ENCODE measurements around the gene ZSCAN20.

DNA sequence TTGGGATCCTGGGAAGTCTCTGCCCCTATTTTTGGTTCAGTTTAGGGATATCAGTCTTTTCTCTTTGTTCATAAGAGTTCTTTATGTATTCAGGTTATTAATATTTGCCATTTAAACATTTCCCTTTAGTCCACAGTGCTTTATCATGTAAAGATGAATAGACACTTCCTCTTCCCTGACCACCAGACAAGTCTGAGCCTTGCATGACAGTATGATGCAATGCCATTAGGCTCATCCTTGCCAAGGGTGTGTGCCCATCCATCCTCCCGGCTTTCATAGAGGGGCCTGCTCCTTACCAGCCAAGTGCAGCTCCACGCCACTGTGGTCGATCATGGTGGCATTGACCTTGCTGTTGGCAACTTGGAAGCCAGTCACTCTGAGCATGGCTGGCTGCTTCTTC lies 52.1 kb downstream of the ZSCAN20 start:
- TF ChIP-seq POLR2AphosphoS5 (IDR thresholded peaks at IDR 0.05; ENCODE audit: low read depth, low read length) (no peak), TAF1 (IDR thresholded peaks at IDR 0.05; ENCODE audit: low read depth, low read length) (no peak), SPI1 (IDR thresholded peaks at IDR 0.05; ENCODE audit: low read depth, low read length) (no peak), POLR2A (IDR thresholded peaks at IDR 0.05; ENCODE audit: low read depth, low read length) (no peak), POU2F2 (IDR thresholded peaks at IDR 0.05; ENCODE audit: low read depth, low read length) (no peak), PAX5 (IDR thresholded peaks at IDR 0.05; ENCODE audit: insufficient read depth, low read length, severe bottlenecking) (no peak)
